Endodermal cell (in vitro differentiated cells): ENCODE data around the gene MTIF3. TPM values are rescaled to one million over a fixed set of nuclear protein-coding genes. Genes with fewer than 3 reads are reported as not detected.
A peak's percentile ranks its signal among the peaks of the same experiment; 100 is the strongest.

Source experiments
- DNase-seq: peaks from one replicate; pipeline ENCODE4 v3.0.0-alpha.2; 2017
- H3K27ac ChIP-seq: 2 replicates; pipeline ENCODE4 v1.5.1; 2013; ENCODE audit warnings: mild to moderate bottlenecking, low read depth, low read length, moderate library complexity
- H3K27me3 ChIP-seq: 2 replicates; pipeline ENCODE4 v1.6.1; 2013; ENCODE audit warnings: mild to moderate bottlenecking, low read length, moderate library complexity; ENCODE audit not compliant: insufficient read depth, control insufficient read depth, poor library complexity, severe bottlenecking
- H3K36me3 ChIP-seq: 2 replicates; pipeline ENCODE4 v1.7.0; 2013; ENCODE audit warnings: mild to moderate bottlenecking, low read length, moderate library complexity; ENCODE audit not compliant: control insufficient read depth, insufficient read depth
- H3K4me1 ChIP-seq: one replicate; pipeline ENCODE4 v1.7.0; 2013; ENCODE audit warnings: low read length; ENCODE audit not compliant: control insufficient read depth, insufficient read depth
- H3K4me3 ChIP-seq: 2 replicates; pipeline ENCODE4 v1.5.1; 2013; ENCODE audit warnings: mild to moderate bottlenecking, low read length, moderate library complexity
- H3K9ac ChIP-seq: 2 replicates; pipeline ENCODE4 v1.6.1; 2013; ENCODE audit warnings: mild to moderate bottlenecking, low read length, moderate library complexity; ENCODE audit not compliant: poor library complexity, severe bottlenecking; ENCODE audit errors: extremely low read depth
- H3K9me3 ChIP-seq: 2 replicates; pipeline ENCODE4 v1.6.1; 2013; ENCODE audit warnings: mild to moderate bottlenecking, low read length, moderate library complexity; ENCODE audit not compliant: control insufficient read depth
- H3K27ac Mint-ChIP-seq: 2 replicates; pipeline ENCODE4 v1.8.0; 2020; ENCODE audit warnings: mixed read lengths
- H3K27me3 Mint-ChIP-seq: 2 replicates; pipeline ENCODE4 v1.8.0; 2021; ENCODE audit warnings: mild to moderate bottlenecking, mixed read lengths; ENCODE audit not compliant: insufficient read depth
- H3K36me3 Mint-ChIP-seq: 2 replicates; pipeline ENCODE4 v1.8.0; 2020; ENCODE audit warnings: low read depth, mixed read lengths
- H3K4me1 Mint-ChIP-seq: 2 replicates; pipeline ENCODE4 v1.8.0; 2020; ENCODE audit warnings: mixed read lengths
- H3K4me3 Mint-ChIP-seq: 2 replicates; pipeline ENCODE4 v1.8.0; 2020; ENCODE audit warnings: mild to moderate bottlenecking, moderate library complexity, mixed read lengths
- H3K9me3 Mint-ChIP-seq: 2 replicates; pipeline ENCODE4 v1.8.0; 2020; ENCODE audit warnings: mild to moderate bottlenecking, mixed read lengths
- CTCF ChIP-seq: fragments of 200-600 bp; sonication (generic); conservative IDR thresholded peaks from 2 replicates; pipeline ENCODE4 v1.5.0; 2021; ENCODE audit warnings: antibody characterized with exemption, mild to moderate bottlenecking
- WGBS, 2 experiments: methylation state at CpG; one replicate each; pipeline versions ENCODE4 v1.1.5 to v1.1.7; 2013; ENCODE audit warnings: missing lambda C conversion rate in 2 of 2, mixed read lengths in 1 of 2; ENCODE audit not compliant: insufficient coverage in 1 of 2, insufficient read length in 1 of 2; 5-methylcytosine and 5-hydroxymethylcytosine counted together
- total RNA-seq, 2 donors: library from RNA; stranded (reverse); fragmentation: NEBNext Ultra II Directional in 1 of 2; extraction: Animal tissue kit (Norgen Biotek cat#: 25700) in 1 of 2; gene quantifications; 2 replicates in 1 of 2; 3 replicates in 1 of 2; pipeline ENCODE4 v1.2.1, GENCODE V29; 2021

Gene MTIF3
- total RNA-seq, 2 donors from 2014 or later, result 35.0 to 46.8 TPM

DNA sequence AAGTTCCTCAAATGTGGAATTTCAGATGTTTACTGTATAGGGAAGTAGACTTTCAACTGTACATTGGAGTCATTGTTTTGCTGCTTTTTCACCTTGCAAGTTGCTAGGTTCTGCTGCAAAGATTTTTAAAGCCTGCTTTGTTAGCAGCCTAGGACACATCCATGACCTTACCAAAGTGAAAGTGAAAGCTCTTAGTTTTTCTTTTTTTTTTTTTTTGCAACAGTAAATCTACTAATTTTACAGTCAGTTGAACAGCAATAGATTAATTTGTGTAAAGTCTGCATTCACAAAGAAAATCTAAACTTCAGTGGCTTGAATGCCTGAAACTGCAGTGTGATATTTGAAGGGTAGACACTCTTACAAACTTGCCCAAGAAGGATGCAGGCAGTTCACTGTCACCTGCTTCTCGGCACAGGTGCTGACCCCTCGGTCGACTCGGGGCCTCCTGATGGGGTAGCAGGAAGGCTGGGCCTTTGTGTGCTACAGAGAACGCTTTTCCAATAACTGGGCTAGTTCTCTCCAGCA, 5.0 kb upstream of the MTIF3 start:
- H3K4me3 Mint-ChIP-seq, result no peak overlapping the region
- no peaks in the 10 kb centered on the region for H3K36me3 ChIP-seq
- peaks cover 6% of the 10 kb centered on the region for H3K4me1 Mint-ChIP-seq
- H3K9me3 Mint-ChIP-seq, result no peaks in the 10 kb centered on the region
- no peak for DNase-seq
- TF ChIP-seq CTCF, result no peak
- H3K9me3 ChIP-seq, result no peaks in the 10 kb centered on the region
- WGBS, 2 experiments, result 63 to 64% methylated on average over 5 of the region's 5 CpGs
- H3K27ac ChIP-seq, result no peak overlapping the region
- H3K27me3 Mint-ChIP-seq, result peaks cover 28% of the 10 kb centered on the region
- no peaks in the 10 kb centered on the region for H3K36me3 Mint-ChIP-seq
- peaks cover 40% of the 10 kb centered on the region for H3K27me3 ChIP-seq
- no peak overlapping the region for H3K27ac Mint-ChIP-seq
- H3K4me1 ChIP-seq, result no peaks in the 10 kb centered on the region
- no peak overlapping the region for H3K9ac ChIP-seq
- H3K4me3 ChIP-seq, result no peak overlapping the region

DNA sequence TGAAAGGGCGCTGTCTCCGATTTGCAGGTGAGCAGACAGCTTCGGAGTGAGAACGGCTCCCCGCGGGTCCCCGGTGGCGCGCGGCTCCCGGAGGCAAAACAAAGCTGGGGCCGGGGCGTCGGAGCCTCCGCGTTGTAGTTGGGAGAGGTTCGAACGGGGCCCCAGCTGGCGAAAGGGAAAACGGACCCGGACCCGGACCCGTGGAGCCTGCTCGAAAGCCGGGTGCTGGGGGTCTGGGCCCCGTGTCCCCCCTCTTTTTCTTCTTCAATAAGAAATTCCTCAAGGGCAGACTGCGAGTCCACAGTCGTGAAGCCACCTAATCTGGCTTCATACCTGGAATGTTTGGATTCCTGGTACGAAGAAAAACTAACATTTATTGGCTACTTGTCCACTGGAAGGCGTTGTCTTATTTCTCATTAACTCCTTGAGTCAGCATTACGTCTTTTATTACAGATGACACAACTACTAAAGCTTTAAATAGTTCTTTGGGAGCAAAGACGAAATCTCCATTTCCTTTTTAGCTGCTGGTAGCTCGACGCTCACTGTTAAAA, 632 bp upstream of the MTIF3 start:
- Histone ChIP-seq H3K9ac (peak overlapping the region; percentile 74), H3K27me3 (peaks cover 31% of the 10 kb centered on the region), H3K4me1 (no peaks in the 10 kb centered on the region), H3K36me3 (no peaks in the 10 kb centered on the region), H3K27ac (peak overlapping the region; percentile 82), H3K4me3 (peak overlapping the region; percentile 96), H3K9me3 (no peaks in the 10 kb centered on the region)
- Mint-ChIP-seq H3K4me3 (peak overlapping the region; percentile 72), H3K4me1 (peaks cover 15% of the 10 kb centered on the region), H3K9me3 (no peaks in the 10 kb centered on the region), H3K27me3 (peaks cover 15% of the 10 kb centered on the region), H3K36me3 (no peaks in the 10 kb centered on the region), H3K27ac (peak overlapping the region; percentile 92)
- no peak for TF ChIP-seq CTCF
- WGBS, 2 experiments, result 2 to 7% methylated on average over 21 to 34 of the region's 34 CpGs
- peak; percentile 78 for DNase-seq

GRCh38 chr13:27449081-27449603, 1.2 kb downstream of the MTIF3 start:
- H3K4me3 Mint-ChIP-seq, result peak overlapping the region; percentile 72
- no peak for DNase-seq
- H3K9me3 Mint-ChIP-seq, result no peaks in the 10 kb centered on the region
- peak overlapping the region; percentile 92 for H3K27ac Mint-ChIP-seq
- H3K4me1 Mint-ChIP-seq, result peaks cover 15% of the 10 kb centered on the region
- H3K9me3 ChIP-seq, result no peaks in the 10 kb centered on the region
- H3K36me3 Mint-ChIP-seq, result no peaks in the 10 kb centered on the region
- no peaks in the 10 kb centered on the region for H3K4me1 ChIP-seq
- peak overlapping the region; percentile 96 for H3K4me3 ChIP-seq
- 79 to 86% methylated on average over 14 to 15 of the region's 15 CpGs for WGBS, 2 experiments
- no peak for TF ChIP-seq CTCF
- no peaks in the 10 kb centered on the region for H3K36me3 ChIP-seq
- H3K27me3 Mint-ChIP-seq, result peaks cover 15% of the 10 kb centered on the region
- peak overlapping the region; percentile 74 for H3K9ac ChIP-seq
- H3K27ac ChIP-seq, result no peak overlapping the region
- peaks cover 26% of the 10 kb centered on the region for H3K27me3 ChIP-seq
